Sigmoid colon (tissue), 7 donors: Measurements from ENCODE around the gene SLC25A30. TPM values are rescaled to one million over a fixed set of nuclear protein-coding genes. Genes with fewer than 3 reads are reported as not detected.
"Not testable (repeated sequence)": the region's sequence is repeated elsewhere in the genome, so short reads cannot be mapped to it uniquely, and the experiment has no call there.

Experiments used
- DNase-seq: peaks from one replicate; pipeline ENCODE4 v3.0.0-alpha.2; 2019
- H3K27ac ChIP-seq, 4 donors: fragments of 200-600 bp; sonication (generic); one replicate each; pipeline ENCODE4 v1.5.1; 2016 to 2019; ENCODE audit warnings: mild to moderate bottlenecking in 1 of 4
- H3K27me3 ChIP-seq, 3 donors: fragments of 200-600 bp; sonication (generic); one replicate each; pipeline ENCODE4 v1.5.1; 2019; ENCODE audit warnings: mild to moderate bottlenecking in 1 of 3
- H3K36me3 ChIP-seq, 4 donors: fragments of 200-600 bp; sonication (generic); one replicate each; pipeline ENCODE4 v1.5.1; 2016 to 2019
- H3K4me1 ChIP-seq, 4 donors: fragments of 200-600 bp; sonication (generic); one replicate each; pipeline ENCODE4 v1.5.1; 2017 to 2019
- H3K4me3 ChIP-seq, 4 donors: fragments of 200-600 bp; sonication (generic); one replicate each; pipeline ENCODE4 v1.5.1; 2017 to 2019; ENCODE audit warnings: mild to moderate bottlenecking in 2 of 4, moderate library complexity in 1 of 4
- H3K9me3 ChIP-seq, 4 donors: fragments of 200-600 bp in 3 of 4; sonication (generic) in 3 of 4; one replicate each; pipeline versions ENCODE4 v1.5.1 to v1.6.1; 2013 to 2019
- CTCF ChIP-seq, 4 experiments: fragments of 450-650 bp in 3 of 4; fragments of 200-600 bp in 1 of 4; IDR thresholded peaks; one replicate each; pipeline ENCODE4 v1.5.1; 2016 to 2019; ENCODE audit warnings: antibody characterized with exemption in 4 of 4, mild to moderate bottlenecking in 3 of 4, moderate library complexity in 2 of 4
- EP300 ChIP-seq, 4 donors: sonication (generic); formaldehyde crosslinking; IDR thresholded peaks; one replicate each; pipeline ENCODE4 v1.6.1; 2017; ENCODE audit warnings: antibody characterized with exemption in 4 of 4
- POLR2A ChIP-seq, 2 donors: fragments of 450-650 bp; IDR thresholded peaks; one replicate each; pipeline ENCODE4 v1.6.1; 2016; ENCODE audit warnings: antibody characterized with exemption in 2 of 2, mild to moderate bottlenecking in 2 of 2, moderate library complexity in 2 of 2
- POLR2AphosphoS5 ChIP-seq, 4 donors: sonication (generic); formaldehyde crosslinking; IDR thresholded peaks; one replicate each; pipeline ENCODE4 v1.6.1; 2017; ENCODE audit warnings: antibody characterized with exemption in 4 of 4
- WGBS, 2 donors: extraction: QIAGEN DNeasy Blood & Tissue Kit; methylation state at CpG; one replicate each; pipeline ENCODE4 v1.1.7; 2013; 5-methylcytosine and 5-hydroxymethylcytosine counted together
- intact Hi-C: fragments of 100-400 bp; cut with DNase I; formaldehyde crosslinking; loops from one replicate; pipeline ENCODE4 v1.15.1; 2023
- polyA plus RNA-seq, 3 donors: library from polyadenylated mRNA; stranded (reverse); fragments of 200-250 nt; gene quantifications; one replicate each; pipeline ENCODE4 v1.2.3, GENCODE V29; 2013
- total RNA-seq, 4 donors: library from RNA; depleted of rRNA; stranded (reverse); fragments of >200 nt; gene quantifications; one replicate each; pipeline ENCODE4 v1.1.0, GENCODE V29; 2016
- donor health status: healthy with polysubstance abuse.
- donor health status: Bipolar disorder and iron deficiency.
- donor health status: healthy.

Gene SLC25A30
- total and polyA plus RNA-seq, 7 donors = 5.8 to 15.9 (median 9.1) TPM

GRCh38 chr13:45391926-45392325 is 26.2 kb downstream of the SLC25A30 start:
- no peak overlapping the region for H3K27ac ChIP-seq
- peaks cover 0 to 11% (median 4%) of the 10 kb centered on the region in 4 donors for H3K36me3 ChIP-seq
- TF ChIP-seq POLR2AphosphoS5 (IDR thresholded peaks at IDR 0.05) (no peak), EP300 (IDR thresholded peaks at IDR 0.05) (no peak), CTCF (IDR thresholded peaks at IDR 0.05) (no peak), POLR2A (IDR thresholded peaks at IDR 0.05) (no peak)
- WGBS, 2 donors = 92 to 97% methylated on average over 6 of the region's 6 CpGs
- H3K9me3 ChIP-seq = no peaks in the 10 kb centered on the region
- no peak for DNase-seq
- no peak overlapping the region for H3K4me3 ChIP-seq
- no peaks in the 10 kb centered on the region for H3K4me1 ChIP-seq
- no peaks in the 10 kb centered on the region for H3K27me3 ChIP-seq
- intact Hi-C loops = no loop called here

DNA sequence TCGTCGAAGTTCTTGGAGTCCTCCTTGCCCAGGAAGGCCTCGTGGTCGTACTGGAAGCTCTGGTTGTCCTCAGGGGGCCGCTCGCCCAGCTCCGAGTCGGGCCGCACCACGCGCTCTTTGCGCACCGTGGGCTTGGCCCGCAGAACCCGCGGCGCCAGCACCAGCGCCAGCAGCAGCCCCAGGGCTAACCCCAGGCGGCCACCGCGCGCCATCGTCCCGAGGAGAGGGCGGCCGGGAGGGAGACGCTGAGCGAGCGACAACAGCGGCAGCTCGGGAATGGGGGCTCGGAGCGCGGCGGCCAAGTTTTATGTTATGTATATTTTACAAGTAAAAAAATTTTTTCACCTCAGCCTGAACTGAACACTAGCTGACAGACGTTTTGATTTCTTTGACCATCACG is 27.0 kb downstream of the SLC25A30 start:
- H3K27me3 ChIP-seq, H3K27ac ChIP-seq, DNase-seq, intact Hi-C loops, H3K4me3 ChIP-seq, H3K4me1 ChIP-seq, H3K9me3 ChIP-seq: not testable (repeated sequence)
- 96 to 97% methylated on average over 34 to 35 of the region's 37 CpGs for WGBS, 2 donors
- H3K36me3 ChIP-seq = peaks cover 0 to 15% (median 4%) of the 10 kb centered on the region in 4 donors

DNA sequence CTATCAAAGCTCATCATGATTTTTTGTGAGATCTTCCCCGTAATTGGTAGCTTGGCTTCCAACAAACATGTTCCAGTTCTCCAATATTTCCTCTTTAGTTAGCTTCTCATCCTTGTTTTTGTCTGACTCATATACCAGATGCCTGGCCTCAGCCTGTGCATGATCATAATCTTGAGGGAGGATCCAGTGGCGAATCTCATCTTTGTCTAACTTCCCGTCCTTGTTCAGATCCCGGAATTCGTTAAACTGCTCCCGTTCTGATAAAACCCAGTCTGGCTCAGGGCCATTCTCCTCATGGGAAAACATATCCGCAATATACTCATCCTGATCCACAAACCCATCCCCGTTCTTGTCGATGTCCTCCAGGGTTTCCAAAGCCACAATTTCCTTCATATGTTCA is 27.8 kb downstream of the SLC25A30 start:
- H3K4me3 ChIP-seq, H3K4me1 ChIP-seq, H3K27ac ChIP-seq, intact Hi-C loops, DNase-seq, H3K27me3 ChIP-seq, H3K9me3 ChIP-seq: not testable (repeated sequence)
- 94 to 99% methylated on average over 9 of the region's 9 CpGs for WGBS, 2 donors
- H3K36me3 ChIP-seq = peaks cover 0 to 11% (median under 1%) of the 10 kb centered on the region in 4 donors

- Histone ChIP-seq H3K9me3 (no peaks in the 10 kb centered on the region), H3K27ac (no peak overlapping the region), H3K36me3 (peaks cover 0 to 23% (median 5%) of the 10 kb centered on the region in 4 donors), H3K4me1 (no peaks in the 10 kb centered on the region), H3K27me3 (no peaks in the 10 kb centered on the region), H3K4me3 (no peak overlapping the region)
- 93 to 94% methylated on average over 4 of the region's 4 CpGs for WGBS, 2 donors
- TF ChIP-seq EP300 (IDR thresholded peaks at IDR 0.05) (no peak), POLR2A (IDR thresholded peaks at IDR 0.05) (no peak), POLR2AphosphoS5 (IDR thresholded peaks at IDR 0.05) (no peak), CTCF (IDR thresholded peaks at IDR 0.05) (no peak)
- intact Hi-C loops = no loop called here
- no peak for DNase-seq
These were observed 29.5 kb downstream of the SLC25A30 start for GRCh38 chr13:45388664-45389063.

DNA sequence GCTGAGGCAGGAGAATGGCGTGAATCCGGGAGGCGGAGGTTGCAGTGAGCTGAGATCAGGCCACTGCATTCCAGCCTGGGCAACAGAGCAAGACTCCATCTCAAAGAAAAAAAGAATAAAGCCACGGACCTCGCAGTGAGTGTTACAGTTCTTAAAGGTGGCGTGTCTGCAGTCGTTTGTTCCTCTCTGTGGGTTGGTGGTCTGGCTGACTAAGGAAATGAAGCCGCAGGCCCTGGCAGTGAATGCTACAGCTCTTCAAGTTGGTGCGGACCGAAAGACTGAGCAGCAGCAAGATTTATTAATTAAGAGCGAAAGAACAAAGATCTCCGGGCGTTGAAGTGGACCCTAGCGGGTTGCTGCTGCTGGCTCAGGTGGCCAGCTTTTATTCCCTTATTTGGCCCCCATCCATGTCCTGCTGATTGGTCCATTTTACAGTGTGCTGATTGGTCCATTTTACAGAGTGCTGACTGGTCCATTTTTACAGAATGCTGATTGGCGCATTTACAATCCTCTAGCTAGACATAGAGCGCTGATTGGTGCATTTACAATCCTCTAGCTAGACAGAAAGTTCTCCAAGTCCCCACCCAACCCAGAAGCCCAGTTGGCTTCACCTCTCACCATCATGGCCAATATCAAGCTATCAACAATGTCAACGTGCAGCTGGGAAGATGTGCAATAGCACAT is 31.1 kb downstream of the SLC25A30 start:
- H3K9me3 ChIP-seq, H3K27ac ChIP-seq, H3K4me3 ChIP-seq, H3K27me3 ChIP-seq, H3K4me1 ChIP-seq, intact Hi-C loops: not testable (repeated sequence)
- DNase-seq = peak; percentile 21
- 75 to 89% methylated on average over 17 of the region's 17 CpGs for WGBS, 2 donors
- H3K36me3 ChIP-seq = peaks cover 0 to 23% (median 5%) of the 10 kb centered on the region in 4 donors

DNA sequence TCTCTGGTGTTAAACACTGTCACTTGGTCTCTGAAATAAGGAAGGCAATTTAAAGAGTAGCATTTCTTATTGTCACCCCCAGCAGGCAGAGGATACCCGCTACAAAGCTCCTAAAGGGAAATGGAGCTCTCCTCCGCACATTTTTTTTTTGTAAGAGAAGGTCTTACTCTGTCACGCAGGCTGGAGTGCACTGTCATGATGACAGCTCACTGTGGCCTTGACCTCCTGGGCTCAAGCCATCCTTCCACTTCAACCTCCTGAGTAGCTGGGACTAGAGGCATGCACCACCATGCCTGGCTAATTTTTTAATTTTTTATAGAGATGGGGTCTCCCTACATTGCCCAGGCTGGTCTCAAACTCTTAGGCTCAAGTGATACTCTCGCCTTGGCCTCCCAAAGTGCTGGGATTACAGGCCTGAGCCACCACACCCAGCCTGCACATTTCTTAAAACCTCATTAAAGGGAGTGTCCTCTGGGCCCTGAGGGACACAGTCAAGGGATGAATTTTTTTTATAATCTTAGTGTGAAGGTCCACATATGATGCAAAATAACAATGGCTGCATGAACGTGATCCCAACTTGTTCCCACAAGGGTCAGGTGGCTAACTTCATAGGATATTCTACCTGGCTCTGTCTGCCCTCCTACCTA is 32.1 kb downstream of the SLC25A30 start:
- H3K36me3 ChIP-seq = peaks cover 0 to 23% (median 5%) of the 10 kb centered on the region in 4 donors
- H3K9me3 ChIP-seq = no peaks in the 10 kb centered on the region

More for the DNA sequence above, 32.1 kb downstream of the SLC25A30 start:
- Histone ChIP-seq H3K27ac (no peak overlapping the region), H3K4me1 (no peaks in the 10 kb centered on the region), H3K4me3 (no peak overlapping the region), H3K27me3 (no peaks in the 10 kb centered on the region)
- peak; percentile 10 for DNase-seq
- intact Hi-C loops = no loop called here
- no peak for TF ChIP-seq POLR2A (IDR thresholded peaks at IDR 0.05)
- TF ChIP-seq EP300 (IDR thresholded peaks at IDR 0.05) = no peak
- no peak for TF ChIP-seq POLR2AphosphoS5 (IDR thresholded peaks at IDR 0.05)
- no peak for TF ChIP-seq CTCF (IDR thresholded peaks at IDR 0.05)
- WGBS, 2 donors = 81 to 95% methylated on average over 5 of the region's 5 CpGs
